DND-41 (cell line): Measurements from ENCODE around the gene ATP2A3.

Source experiments
- ATAC-seq: fragments of 200-7000 bp; cut with Tn5 transposase; 3 replicates; pipeline ENCODE4 v1.9.1; 2021; ENCODE audit warnings: low read depth; ENCODE audit not compliant: insufficient read depth
- DNase-seq: peaks from one replicate; pipeline ENCODE4 v3.0.0-alpha.2; 2020
- H2AFZ ChIP-seq: 2 replicates; pipeline ENCODE4 v1.6.0; 2012; ENCODE audit warnings: low read depth, low read length
- H3K27ac ChIP-seq: 2 replicates; pipeline ENCODE4 v1.5.1; 2012; ENCODE audit warnings: low read length, inconsistent platforms
- H3K27me3 ChIP-seq: fragments of 200-600 bp; sonication (generic); 2 replicates; pipeline ENCODE4 v1.6.0; 2012; ENCODE audit warnings: low read length, mild to moderate bottlenecking, inconsistent platforms; ENCODE audit not compliant: insufficient read depth, poor library complexity
- H3K36me3 ChIP-seq: 2 replicates; pipeline ENCODE4 v1.5.1; 2012; ENCODE audit warnings: low read length, inconsistent platforms; ENCODE audit not compliant: insufficient read depth
- H3K4me1 ChIP-seq: 2 replicates; pipeline ENCODE4 v1.5.1; 2012; ENCODE audit warnings: mild to moderate bottlenecking, low read length; ENCODE audit not compliant: insufficient read depth
- H3K4me2 ChIP-seq: 2 replicates; pipeline ENCODE4 v1.6.0; 2012; ENCODE audit warnings: mild to moderate bottlenecking, moderate library complexity, low read length, inconsistent platforms; ENCODE audit not compliant: insufficient read depth
- H3K4me3 ChIP-seq, 2 experiments: fragments of 200-600 bp in 1 of 2; shearing (Covaris generic) in 1 of 2; 2 replicates each; pipeline ENCODE4 v1.5.1; 2012 to 2016; ENCODE audit warnings: inconsistent platforms in 2 of 2, low read length in 2 of 2, mild to moderate bottlenecking in 2 of 2, low read depth in 1 of 2, moderate library complexity in 1 of 2
- H3K79me2 ChIP-seq: 2 replicates; pipeline ENCODE4 v1.6.0; 2012; ENCODE audit warnings: low read length, inconsistent platforms; ENCODE audit not compliant: insufficient read depth
- H3K9ac ChIP-seq: 2 replicates; pipeline ENCODE4 v1.6.0; 2012; ENCODE audit warnings: low read depth, mild to moderate bottlenecking, inconsistent platforms, low read length, moderate library complexity
- H3K9me3 ChIP-seq: 2 replicates; pipeline ENCODE4 v1.5.1; 2012; ENCODE audit warnings: low read length, moderate library complexity, mild to moderate bottlenecking, inconsistent platforms; ENCODE audit not compliant: insufficient read depth, severe bottlenecking
- H4K20me1 ChIP-seq: 2 replicates; pipeline ENCODE4 v1.6.0; 2012; ENCODE audit warnings: low read length; ENCODE audit not compliant: insufficient read depth
- CTCF ChIP-seq: IDR thresholded peaks from 2 replicates; pipeline ENCODE4 v1.5.1; 2012; ENCODE audit warnings: borderline replicate concordance, low read length, moderate library complexity, mild to moderate bottlenecking; ENCODE audit not compliant: poor library complexity, severe bottlenecking; ENCODE audit errors: extremely low read depth
- EZH2 ChIP-seq: IDR thresholded peaks from 3 replicates; pipeline ENCODE4 v1.6.1; 2012; ENCODE audit warnings: borderline replicate concordance, low read depth, mild to moderate bottlenecking, moderate library complexity, low read length, inconsistent platforms; ENCODE audit not compliant: severe bottlenecking

ATP2A3 gene

GRCh38 chr17:3919123-3919624 lies 45.1 kb downstream of the ATP2A3 start:
- Histone ChIP-seq H2AFZ (no peak overlapping the region), H3K4me2 (no peak overlapping the region), H3K27me3 (no peaks in the 10 kb centered on the region), H3K79me2 (no peaks in the 10 kb centered on the region), H3K36me3 (peaks cover 8% of the 10 kb centered on the region), H3K27ac (no peak overlapping the region), H3K4me3 (no peak overlapping the region), H3K9ac (no peak overlapping the region), H3K9me3 (no peaks in the 10 kb centered on the region), H3K4me1 (peaks cover 17% of the 10 kb centered on the region), H4K20me1 (peaks cover 4% of the 10 kb centered on the region)
- DNase-seq: no peak
- TF ChIP-seq EZH2: no peak
- no peak for TF ChIP-seq CTCF
- no peak for ATAC-seq

GRCh38 chr17:3918372-3919122 lies 45.7 kb downstream of the ATP2A3 start:
- no peak for TF ChIP-seq CTCF
- no peak for TF ChIP-seq EZH2
- Histone ChIP-seq H3K9ac (no peak overlapping the region), H3K27me3 (no peaks in the 10 kb centered on the region), H2AFZ (no peak overlapping the region), H3K36me3 (peaks cover 1% of the 10 kb centered on the region; the same call in 1 of the 2 replicates), H3K4me3 (no peak overlapping the region), H3K4me2 (no peak overlapping the region), H3K4me1 (peaks cover 23% of the 10 kb centered on the region), H3K9me3 (no peaks in the 10 kb centered on the region), H3K27ac (no peak overlapping the region), H3K79me2 (no peaks in the 10 kb centered on the region), H4K20me1 (no peaks in the 10 kb centered on the region)
- ATAC-seq (no peak), DNase-seq (no peak)

GRCh38 chr17:3917391-3917931 lies 46.8 kb downstream of the ATP2A3 start:
- ATAC-seq: no peak
- no peak overlapping the region for H3K4me2 ChIP-seq
- H2AFZ ChIP-seq: no peak overlapping the region

More at GRCh38 chr17:3917391-3917931, 46.8 kb downstream of the ATP2A3 start:
- no peak for TF ChIP-seq EZH2
- TF ChIP-seq CTCF: no peak
- Histone ChIP-seq H3K4me3 (no peak overlapping the region), H3K27me3 (no peaks in the 10 kb centered on the region), H4K20me1 (no peaks in the 10 kb centered on the region), H3K27ac (no peak overlapping the region; the same call in 1 of the 2 replicates), H3K9me3 (no peaks in the 10 kb centered on the region), H3K79me2 (no peaks in the 10 kb centered on the region), H3K9ac (no peak overlapping the region), H3K4me1 (peaks cover 25% of the 10 kb centered on the region), H3K36me3 (no peaks in the 10 kb centered on the region)
- no peak for DNase-seq
